OCI-LY1 (cell line): ENCODE measurements around the gene NADK2.

Experiments
- H2AFZ ChIP-seq: fragments of 200-600 bp; sonication (generic), shearing (Covaris generic); 2 replicates; pipeline ENCODE4 v1.6.0; 2014; ENCODE audit warnings: antibody characterized with exemption, mild to moderate bottlenecking, low read length
- H3F3A ChIP-seq: fragments of 200-600 bp; sonication (generic), shearing (Covaris generic); 2 replicates; pipeline ENCODE4 v1.6.0; 2014; ENCODE audit warnings: mild to moderate bottlenecking, antibody characterized with exemption, low read length, moderate library complexity; ENCODE audit not compliant: insufficient read depth
- H3K27ac ChIP-seq: fragments of 200-600 bp; sonication (generic); 2 replicates; pipeline ENCODE4 v1.5.1; 2014; ENCODE audit warnings: low read length, mixed run types, mild to moderate bottlenecking, low read depth; ENCODE audit not compliant: poor library complexity, severe bottlenecking
- H3K27me3 ChIP-seq: fragments of 200-600 bp; sonication (generic); 2 replicates; pipeline ENCODE4 v1.6.0; 2014; ENCODE audit warnings: antibody characterized with exemption, mild to moderate bottlenecking, low read length, moderate library complexity; ENCODE audit not compliant: insufficient read depth
- H3K36me3 ChIP-seq: fragments of 200-600 bp; sonication (generic); 2 replicates; pipeline ENCODE4 v1.6.1; 2014; ENCODE audit warnings: mild to moderate bottlenecking, antibody characterized with exemption, low read length, moderate library complexity, mixed read lengths; ENCODE audit not compliant: insufficient read depth
- H3K4me1 ChIP-seq: fragments of 200-600 bp; sonication (generic); 2 replicates; pipeline ENCODE4 v1.5.1; 2014; ENCODE audit warnings: mild to moderate bottlenecking, low read length, moderate library complexity; ENCODE audit not compliant: insufficient read depth, severe bottlenecking
- H3K4me2 ChIP-seq: fragments of 200-600 bp; sonication (generic), shearing (Covaris generic); 2 replicates; pipeline ENCODE4 v1.6.1; 2014; ENCODE audit warnings: low read length
- H3K4me3 ChIP-seq: fragments of 200-600 bp; sonication (generic); 2 replicates; pipeline ENCODE4 v1.5.1; 2014; ENCODE audit warnings: low read length, low read depth, mild to moderate bottlenecking, mixed read lengths; ENCODE audit not compliant: poor library complexity, severe bottlenecking
- H3K79me2 ChIP-seq: fragments of 200-600 bp; shearing (Covaris generic); 2 replicates; pipeline ENCODE4 v1.6.1; 2016; ENCODE audit warnings: mixed run types, low read length, mixed read lengths; ENCODE audit not compliant: insufficient read depth
- H3K9ac ChIP-seq: fragments of 200-600 bp; sonication (generic), shearing (Covaris generic); 2 replicates; pipeline ENCODE4 v1.6.1; 2014; ENCODE audit warnings: mild to moderate bottlenecking, low read length, mixed read lengths
- H3K9me2 ChIP-seq: fragments of 200-600 bp; sonication (generic), shearing (Covaris generic); 2 replicates; pipeline ENCODE4 v1.6.1; 2014; ENCODE audit warnings: low read depth, mild to moderate bottlenecking, low read length, mixed read lengths
- H3K9me3 ChIP-seq: fragments of 200-600 bp; shearing (Covaris generic); 2 replicates; pipeline ENCODE4 v1.6.1; 2014; ENCODE audit warnings: low read length, mixed read lengths
- H4K20me1 ChIP-seq: fragments of 200-600 bp; sonication (generic), shearing (Covaris generic); 2 replicates; pipeline ENCODE4 v1.6.0; 2016; ENCODE audit warnings: mild to moderate bottlenecking, low read length; ENCODE audit not compliant: insufficient read depth
- CTCF ChIP-seq: fragments of 200-600 bp; sonication (generic), shearing (Covaris generic); IDR thresholded peaks from 2 replicates; pipeline ENCODE4 v1.5.1; 2017; ENCODE audit warnings: mild to moderate bottlenecking, antibody characterized with exemption, low read length, moderate library complexity, mixed read lengths
- EZH2 ChIP-seq: fragments of 200-600 bp; sonication (generic), shearing (Covaris generic); IDR thresholded peaks from 2 replicates; pipeline ENCODE4 v1.8.0; 2017; ENCODE audit warnings: borderline replicate concordance, mixed run types, mild to moderate bottlenecking, antibody characterized with exemption, low read length, moderate library complexity, mixed read lengths

The NADK2 gene

GRCh38 chr5:36217988-36218387 is 23.7 kb downstream of the NADK2 start:
- Histone ChIP-seq H3F3A (no peaks in the 10 kb centered on the region), H3K4me2 (no peak overlapping the region), H4K20me1 (no peaks in the 10 kb centered on the region), H3K4me1 (peaks cover 10% of the 10 kb centered on the region), H3K79me2 (no peaks in the 10 kb centered on the region), H2AFZ (no peak overlapping the region), H3K9me3 (no peaks in the 10 kb centered on the region), H3K27me3 (no peaks in the 10 kb centered on the region), H3K27ac (no peak overlapping the region), H3K4me3 (no peak overlapping the region), H3K36me3 (peaks cover 19% of the 10 kb centered on the region; the same call in 1 of the 2 replicates), H3K9ac (no peak overlapping the region), H3K9me2 (no peaks in the 10 kb centered on the region)
- TF ChIP-seq EZH2 (no peak), CTCF (no peak)

- H3K4me1 ChIP-seq = peaks cover 10% of the 10 kb centered on the region
- H3K27ac ChIP-seq = no peak overlapping the region
- H3K9me2 ChIP-seq = no peaks in the 10 kb centered on the region
- TF ChIP-seq CTCF (no peak), EZH2 (no peak)
- peaks cover 22% of the 10 kb centered on the region; the same call in 1 of the 2 replicates for H3K36me3 ChIP-seq
- H3K4me3 ChIP-seq = no peak overlapping the region
- H2AFZ ChIP-seq = no peak overlapping the region
- no peaks in the 10 kb centered on the region for H3F3A ChIP-seq
- H3K27me3 ChIP-seq = no peaks in the 10 kb centered on the region
- H3K4me2 ChIP-seq = no peak overlapping the region
- H3K9ac ChIP-seq = no peak overlapping the region
- H3K79me2 ChIP-seq = no peaks in the 10 kb centered on the region
- no peaks in the 10 kb centered on the region for H4K20me1 ChIP-seq
- no peaks in the 10 kb centered on the region for H3K9me3 ChIP-seq
Observed at GRCh38 chr5:36217567-36217966, 24.2 kb downstream of the NADK2 start.

DNA sequence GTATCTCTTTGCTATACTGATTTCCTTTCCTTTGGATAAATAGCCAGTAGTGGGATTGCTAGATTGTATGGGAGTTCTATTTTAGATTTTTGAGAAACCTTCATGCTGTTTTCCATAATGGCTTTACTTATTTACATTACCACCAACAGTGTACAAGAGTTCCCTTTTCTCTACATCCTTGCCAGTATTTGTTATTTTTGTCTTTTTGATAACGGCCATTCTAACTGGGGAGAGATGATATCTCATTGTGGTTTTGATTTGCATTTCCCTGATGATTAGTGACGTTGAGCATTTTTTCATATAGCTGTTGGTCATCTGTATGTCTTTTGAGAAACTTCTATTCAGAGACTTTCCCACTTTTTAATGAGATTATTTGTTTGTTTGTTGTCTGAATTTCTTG is 25.8 kb downstream of the NADK2 start:
- Histone ChIP-seq H3K4me3 (no peak overlapping the region), H3K79me2 (no peaks in the 10 kb centered on the region), H3K9me3 (no peaks in the 10 kb centered on the region), H2AFZ (no peak overlapping the region), H3K4me2 (no peak overlapping the region), H3K27ac (no peak overlapping the region), H3K9ac (no peak overlapping the region), H3K4me1 (peaks cover 10% of the 10 kb centered on the region), H4K20me1 (no peaks in the 10 kb centered on the region), H3K9me2 (no peaks in the 10 kb centered on the region), H3F3A (no peaks in the 10 kb centered on the region), H3K27me3 (no peaks in the 10 kb centered on the region), H3K36me3 (peaks cover 23% of the 10 kb centered on the region; the same call in 1 of the 2 replicates)
- TF ChIP-seq CTCF = no peak
- no peak for TF ChIP-seq EZH2
